Upper lobe of left lung (tissue), 4 donors: ENCODE data around the gene CCR2.
"Not testable (repeated sequence)": the region's sequence is repeated elsewhere in the genome, so short reads cannot be mapped to it uniquely, and the experiment has no call there.

Experiments
- EP300 ChIP-seq, 4 donors: sonication (generic); formaldehyde crosslinking; IDR thresholded peaks; one replicate each; pipeline ENCODE4 v1.5.1; 2017; ENCODE audit warnings: antibody characterized with exemption in 4 of 4, control low read depth in 2 of 4
- POLR2A ChIP-seq, 4 donors: fragments of 450-650 bp; IDR thresholded peaks; one replicate each; pipeline ENCODE4 v1.5.1; 2016 to 2017; ENCODE audit warnings: antibody characterized with exemption in 4 of 4, mild to moderate bottlenecking in 2 of 4
- POLR2AphosphoS5 ChIP-seq, 2 donors: sonication (generic); formaldehyde crosslinking; IDR thresholded peaks; one replicate each; pipeline ENCODE4 v1.5.1; 2017; ENCODE audit warnings: antibody characterized with exemption in 2 of 2
- TF ChIP-seq, protein P1 (sequence below), 6 experiments: fragments of 450-650 bp in 4 of 6; fragments of 200-600 bp in 2 of 6; sonication (generic) in 2 of 6; IDR thresholded peaks; one replicate each; pipeline ENCODE4 v1.5.1; 2016 to 2019; ENCODE audit warnings: antibody characterized with exemption in 6 of 6

DNA sequence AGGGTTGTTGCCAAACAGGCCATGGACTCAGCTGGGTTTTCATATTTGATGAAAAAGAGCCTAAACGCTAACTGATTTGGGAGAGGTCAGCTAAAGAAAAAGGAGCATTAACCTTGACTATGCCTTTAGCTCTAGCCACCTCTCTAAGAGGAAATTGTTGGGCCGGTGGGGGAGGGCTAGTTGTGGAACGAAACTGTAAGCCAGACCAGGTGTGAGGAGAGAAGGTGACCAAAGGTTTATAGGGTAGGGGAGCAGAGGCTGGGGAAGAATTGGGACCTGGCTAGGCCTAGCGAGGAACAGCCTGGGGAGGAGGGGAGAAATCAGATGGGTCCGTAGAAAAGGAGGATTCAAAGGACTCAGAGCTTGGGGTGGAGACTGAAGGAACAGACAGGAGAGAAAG is 37.6 kb downstream of the CCR2 start:
- not testable (repeated sequence) for TF ChIP-seq EP300, POLR2A, POLR2AphosphoS5 (IDR thresholded peaks at IDR 0.05)
- TF ChIP-seq, protein P1, sequence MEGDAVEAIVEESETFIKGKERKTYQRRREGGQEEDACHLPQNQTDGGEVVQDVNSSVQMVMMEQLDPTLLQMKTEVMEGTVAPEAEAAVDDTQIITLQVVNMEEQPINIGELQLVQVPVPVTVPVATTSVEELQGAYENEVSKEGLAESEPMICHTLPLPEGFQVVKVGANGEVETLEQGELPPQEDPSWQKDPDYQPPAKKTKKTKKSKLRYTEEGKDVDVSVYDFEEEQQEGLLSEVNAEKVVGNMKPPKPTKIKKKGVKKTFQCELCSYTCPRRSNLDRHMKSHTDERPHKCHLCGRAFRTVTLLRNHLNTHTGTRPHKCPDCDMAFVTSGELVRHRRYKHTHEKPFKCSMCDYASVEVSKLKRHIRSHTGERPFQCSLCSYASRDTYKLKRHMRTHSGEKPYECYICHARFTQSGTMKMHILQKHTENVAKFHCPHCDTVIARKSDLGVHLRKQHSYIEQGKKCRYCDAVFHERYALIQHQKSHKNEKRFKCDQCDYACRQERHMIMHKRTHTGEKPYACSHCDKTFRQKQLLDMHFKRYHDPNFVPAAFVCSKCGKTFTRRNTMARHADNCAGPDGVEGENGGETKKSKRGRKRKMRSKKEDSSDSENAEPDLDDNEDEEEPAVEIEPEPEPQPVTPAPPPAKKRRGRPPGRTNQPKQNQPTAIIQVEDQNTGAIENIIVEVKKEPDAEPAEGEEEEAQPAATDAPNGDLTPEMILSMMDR (IDR thresholded peaks at IDR 0.05) = not testable (repeated sequence)
